GM21447 (cell line): ENCODE data around the gene STK39.
A peak's percentile ranks its signal among the peaks of the same experiment; 100 is the strongest.
"Not testable (repeated sequence)": the region's sequence is repeated elsewhere in the genome, so short reads cannot be mapped to it uniquely, and the experiment has no call there.

Experiments used
- ATAC-seq: cut with Tn5 transposase; IDR thresholded peaks from one replicate; pipeline ENCODE4 v1.9.1; 2021; ENCODE audit not compliant: unreplicated experiment

The STK39 gene

DNA sequence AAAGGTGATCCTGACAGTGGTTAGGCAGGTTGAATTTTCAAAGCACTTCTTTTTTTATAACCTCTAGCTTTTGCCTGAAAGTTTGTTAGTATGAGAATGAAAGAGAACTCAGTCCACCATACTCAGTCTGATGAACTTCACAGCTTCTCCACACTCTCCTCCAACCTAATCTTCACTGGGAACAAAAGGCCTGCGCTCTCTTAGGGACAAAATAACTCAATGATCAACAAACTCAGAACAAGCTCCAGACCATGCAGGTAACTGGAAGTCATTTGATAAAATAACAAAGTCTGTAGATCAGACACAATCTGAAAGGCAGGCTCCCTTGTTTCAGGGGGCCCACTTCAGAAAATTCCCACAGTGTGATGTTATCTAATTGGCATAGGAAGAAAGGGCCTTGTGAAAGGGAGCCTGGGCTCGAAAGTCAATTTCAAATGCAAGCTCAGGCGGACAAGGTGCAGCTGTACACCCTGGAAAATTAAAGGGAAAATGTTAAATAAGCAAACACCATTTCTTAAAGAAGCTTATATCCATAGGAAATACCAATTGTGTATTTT is 142.2 kb downstream of the STK39 start:
- no peak for ATAC-seq

DNA sequence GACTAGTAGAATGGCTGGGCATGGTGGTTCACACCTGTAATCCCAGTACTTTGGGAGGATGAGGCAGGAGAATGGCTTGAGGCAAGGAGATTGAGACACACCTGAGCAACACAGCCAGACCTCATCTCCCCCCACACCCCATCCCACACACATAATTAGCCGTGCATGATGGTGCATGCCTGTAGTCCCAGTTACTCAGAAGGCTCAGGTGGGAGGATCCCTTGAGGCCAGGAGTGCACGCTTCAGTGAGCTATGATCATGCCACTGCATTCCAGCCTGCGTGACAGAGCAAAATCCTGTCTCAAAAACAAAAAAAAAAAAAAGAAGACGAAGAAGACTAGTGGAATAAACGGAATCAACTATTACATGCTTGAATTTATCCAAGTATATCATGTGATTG is 150.0 kb downstream of the STK39 start:
- no peak for ATAC-seq

DNA sequence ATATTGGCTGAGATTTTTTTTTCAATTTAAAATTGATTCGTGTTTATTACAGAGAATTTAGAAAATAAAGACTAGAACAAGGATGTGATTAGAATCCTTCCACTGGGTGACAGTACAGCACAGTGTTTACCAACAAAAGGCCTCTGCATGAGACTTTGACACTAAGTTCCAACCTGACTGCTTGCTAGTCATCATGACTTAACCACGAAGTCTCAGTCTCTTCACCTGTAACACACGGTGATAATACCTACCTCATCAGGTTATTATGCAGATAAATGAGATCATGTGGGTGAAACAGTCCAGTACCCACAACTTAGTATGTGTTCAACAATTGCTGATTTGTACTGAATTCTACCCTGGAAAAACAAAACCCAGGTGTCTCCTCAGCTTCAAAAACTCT is 151.2 kb downstream of the STK39 start:
- no peak for ATAC-seq

DNA sequence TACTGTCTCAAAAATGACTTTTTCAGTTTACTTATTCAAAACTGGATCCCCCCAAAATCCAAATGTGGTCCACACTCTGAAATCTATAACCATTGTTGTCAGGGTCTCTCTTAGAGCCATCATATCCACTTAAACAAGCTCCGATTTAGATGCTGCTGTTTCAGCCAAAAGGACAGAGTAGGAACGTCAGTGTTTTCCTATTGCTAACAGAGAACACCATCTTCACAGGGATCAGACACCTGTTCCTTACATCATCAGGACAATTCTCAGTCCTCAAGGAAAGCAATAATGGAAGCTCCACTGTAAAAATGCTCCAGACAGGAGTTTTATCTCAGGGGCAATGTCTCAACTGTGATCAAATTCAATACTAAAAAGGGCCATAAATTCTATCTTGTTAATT is 155.4 kb downstream of the STK39 start:
- ATAC-seq: no peak

DNA sequence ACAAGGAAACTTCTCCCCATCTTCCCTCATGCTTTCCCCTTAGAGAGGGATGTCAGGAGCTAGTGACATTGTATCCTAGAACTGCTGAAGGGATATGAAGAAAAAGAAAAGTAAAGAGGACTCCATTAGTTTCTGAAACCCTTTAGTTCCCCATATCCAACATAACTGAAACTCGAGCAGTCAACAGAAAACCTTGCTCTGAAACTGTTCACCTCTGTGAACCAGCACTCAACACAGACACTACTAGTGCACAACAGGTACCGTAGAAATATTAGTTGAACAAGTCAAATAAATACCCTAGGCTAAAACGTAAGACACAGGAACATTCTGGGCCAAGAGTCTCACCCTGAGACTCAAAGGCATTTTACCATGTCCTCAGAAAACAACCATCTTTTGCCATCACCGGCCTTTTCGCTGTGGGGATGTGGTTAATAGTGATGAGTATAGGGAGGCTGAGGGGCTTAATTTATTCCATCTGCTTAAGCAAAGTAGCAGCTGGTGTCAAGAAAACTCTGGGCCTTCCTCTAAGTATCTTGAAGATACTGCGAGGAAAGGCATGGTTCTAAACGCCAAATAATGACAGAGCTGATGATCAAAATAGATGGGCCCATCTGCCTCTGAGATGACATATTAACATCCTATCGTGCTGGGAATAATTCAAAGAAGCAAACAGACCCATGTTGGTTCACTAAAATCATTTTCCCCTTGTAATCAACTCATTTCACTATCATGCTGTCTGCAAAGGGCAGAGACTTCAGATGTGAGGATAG is 156.8 kb downstream of the STK39 start:
- peak; percentile 88 for ATAC-seq

DNA sequence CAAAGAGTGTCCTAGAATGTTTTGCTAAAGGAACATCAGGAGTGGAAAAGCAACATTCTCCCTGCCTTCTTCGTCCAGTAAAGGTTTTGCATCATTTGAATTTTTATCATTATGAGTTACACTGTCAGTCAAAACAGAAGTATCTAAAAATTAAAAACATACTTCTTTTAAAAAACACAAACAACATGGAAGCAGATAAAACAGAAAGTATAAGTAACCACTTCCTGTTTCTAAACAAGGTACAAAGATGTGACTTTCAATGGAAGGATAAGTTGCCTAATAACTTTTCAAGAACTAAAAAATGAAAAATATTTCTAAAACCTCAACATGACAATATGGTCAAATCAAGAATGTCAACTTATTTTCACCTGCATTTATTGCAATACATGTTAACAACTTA is 158.2 kb downstream of the STK39 start:
- peak; percentile 67 for ATAC-seq

DNA sequence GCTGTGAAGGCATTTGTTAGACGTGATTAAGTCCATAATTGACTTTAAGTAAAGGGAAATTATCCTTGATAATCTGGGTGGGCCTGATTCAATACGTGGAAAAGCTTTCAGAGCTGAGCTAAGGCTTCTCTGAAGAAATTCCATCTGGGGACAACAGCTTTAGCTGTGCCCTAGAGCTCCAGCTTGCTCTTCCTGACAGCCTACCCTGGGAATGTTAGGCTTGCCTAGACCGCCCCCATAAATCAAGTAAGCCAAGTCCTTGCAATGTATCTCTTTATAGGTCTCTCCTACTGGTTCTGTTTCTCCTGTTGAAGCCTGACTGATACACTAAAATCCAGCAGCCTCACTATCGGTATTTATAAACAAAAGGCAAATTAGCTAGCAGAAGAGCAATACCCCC is 160.0 kb downstream of the STK39 start:
- ATAC-seq: no peak

DNA sequence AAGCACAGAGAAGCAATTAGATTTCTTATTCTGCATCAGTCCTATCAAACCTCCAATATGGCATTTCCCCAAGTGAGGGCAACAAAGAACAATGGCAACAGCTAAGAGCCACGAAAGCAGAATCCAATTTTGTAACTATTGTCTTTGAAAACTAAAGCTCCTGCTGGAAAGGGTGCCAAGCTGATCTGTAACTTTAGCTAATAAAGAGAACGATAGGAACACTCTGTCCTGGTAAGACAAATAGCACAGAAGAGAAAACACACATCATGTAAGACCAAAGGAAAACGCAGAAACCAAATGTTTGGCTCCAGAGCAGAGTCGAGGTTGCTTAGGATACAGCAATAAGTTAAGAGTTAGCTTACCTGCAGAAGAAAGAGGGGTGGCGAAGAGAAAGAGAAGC is 160.5 kb downstream of the STK39 start:
- no peak for ATAC-seq

DNA sequence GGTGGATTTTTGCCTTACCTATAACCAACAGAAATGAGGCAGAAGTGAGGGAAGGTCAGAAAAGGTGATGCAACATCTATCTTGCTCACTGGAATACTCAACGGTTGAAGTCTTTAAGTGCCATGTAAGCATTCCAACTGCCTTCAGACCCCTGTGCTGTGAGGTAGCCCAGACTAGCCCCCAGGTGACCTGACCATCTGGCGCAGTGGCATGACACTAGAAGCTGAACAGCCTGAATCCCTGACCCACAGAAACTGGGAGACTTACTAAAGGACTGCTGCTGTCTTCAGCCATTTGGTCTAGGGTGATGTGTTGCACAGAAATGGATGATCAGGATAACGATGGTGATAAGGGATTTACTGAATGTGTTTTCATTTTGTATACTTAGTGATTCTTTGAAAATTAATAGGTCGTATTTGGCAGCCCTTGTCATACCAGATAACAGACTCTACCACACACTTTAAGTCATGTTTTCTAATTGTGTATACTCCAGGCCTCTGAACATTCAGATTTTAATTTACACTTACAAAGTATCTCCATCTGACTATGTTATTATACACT is 161.5 kb downstream of the STK39 start:
- no peak for ATAC-seq

DNA sequence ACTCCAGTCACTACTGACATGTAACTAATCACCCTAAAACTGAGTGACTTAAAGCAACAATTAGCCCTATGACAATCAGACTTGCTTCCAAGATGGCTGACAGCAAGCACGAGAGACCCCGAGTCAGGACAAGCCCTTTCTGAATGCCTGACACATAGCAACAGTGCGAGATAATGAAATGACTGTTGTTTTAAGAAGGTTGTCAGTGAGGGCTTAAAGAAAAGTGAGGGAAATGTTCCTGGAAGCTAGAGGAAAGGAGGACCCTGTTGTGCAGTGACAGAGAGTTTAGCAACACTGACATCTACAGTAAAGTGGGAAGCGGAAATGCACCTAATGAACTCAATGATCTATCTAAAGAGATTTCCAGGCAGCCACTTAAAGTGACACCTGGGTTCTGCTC is 163.1 kb downstream of the STK39 start:
- ATAC-seq: no peak

DNA sequence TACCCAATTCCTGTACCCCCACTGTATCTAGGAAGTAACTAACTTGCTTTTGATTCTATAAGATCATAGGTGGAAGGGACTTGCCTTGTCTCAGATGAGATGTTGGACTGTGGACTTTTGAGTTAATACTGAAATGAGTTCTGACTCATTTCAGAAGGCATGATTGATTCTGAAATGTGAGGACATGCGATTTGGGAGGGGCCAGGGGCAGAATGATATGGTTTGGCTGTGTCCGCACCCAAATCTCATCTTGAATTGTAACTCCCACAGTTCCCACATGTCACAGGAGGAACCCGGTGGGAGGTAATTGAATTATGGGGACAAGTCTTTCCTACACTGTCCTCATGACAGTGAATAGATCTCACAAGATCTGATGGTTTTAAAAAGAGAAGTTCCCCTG is 165.9 kb downstream of the STK39 start:
- ATAC-seq: not testable (repeated sequence)

DNA sequence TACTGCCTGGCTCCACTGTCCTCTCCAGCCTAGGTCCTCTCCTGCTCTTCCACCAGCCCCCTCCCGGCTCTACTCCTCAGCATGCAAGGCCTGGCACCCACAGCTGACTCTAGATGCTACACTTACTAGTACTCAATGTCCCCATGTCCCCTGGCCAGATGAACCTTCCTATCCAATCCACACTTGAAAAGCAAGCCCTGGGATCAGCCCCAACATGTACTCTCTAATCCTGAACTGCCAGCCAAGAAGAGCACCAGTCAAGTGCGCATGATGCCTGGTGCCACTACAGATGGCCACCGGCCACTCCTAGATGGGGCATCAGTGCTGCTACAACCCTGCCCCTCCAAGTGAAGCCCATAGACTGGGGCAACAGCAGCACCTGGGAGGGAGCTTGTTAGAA is 168.2 kb downstream of the STK39 start:
- ATAC-seq: no peak

DNA sequence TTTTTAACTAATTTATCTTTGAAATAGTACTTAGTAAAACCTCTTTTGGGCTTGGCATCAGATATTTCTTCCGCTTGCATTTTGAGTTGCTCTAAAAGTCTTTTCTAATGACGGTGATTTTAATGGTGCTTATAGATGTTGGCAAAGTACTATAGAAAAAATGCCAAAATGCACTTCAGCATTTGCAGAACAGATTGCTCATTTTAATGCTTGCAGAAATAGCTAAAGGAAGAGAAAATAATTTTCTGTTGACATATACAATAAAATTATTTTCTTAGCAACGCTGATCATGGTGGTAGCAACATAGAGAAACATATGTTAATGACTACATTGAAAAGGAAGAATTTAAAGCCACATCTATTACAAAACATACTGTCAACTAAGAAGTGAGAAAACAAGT is 170.7 kb downstream of the STK39 start:
- ATAC-seq: no peak

DNA sequence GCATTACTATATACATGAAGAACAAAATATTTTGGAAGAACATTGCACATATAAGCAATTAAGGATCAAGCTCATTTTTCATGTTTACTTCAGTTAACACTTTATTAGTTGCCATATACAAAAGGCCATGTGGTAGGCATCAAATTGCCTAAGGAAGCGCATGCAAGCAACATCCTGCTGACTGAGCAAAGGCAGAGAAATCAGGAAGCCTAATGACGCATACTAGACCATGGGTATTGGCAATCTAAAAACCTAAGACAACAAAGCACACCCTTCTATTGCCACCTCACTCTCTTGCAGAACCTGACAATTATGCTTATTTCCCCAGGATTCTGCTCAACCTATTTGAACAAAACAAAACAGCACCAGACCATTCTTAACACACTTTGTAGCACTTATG is 171.9 kb downstream of the STK39 start:
- no peak for ATAC-seq

DNA sequence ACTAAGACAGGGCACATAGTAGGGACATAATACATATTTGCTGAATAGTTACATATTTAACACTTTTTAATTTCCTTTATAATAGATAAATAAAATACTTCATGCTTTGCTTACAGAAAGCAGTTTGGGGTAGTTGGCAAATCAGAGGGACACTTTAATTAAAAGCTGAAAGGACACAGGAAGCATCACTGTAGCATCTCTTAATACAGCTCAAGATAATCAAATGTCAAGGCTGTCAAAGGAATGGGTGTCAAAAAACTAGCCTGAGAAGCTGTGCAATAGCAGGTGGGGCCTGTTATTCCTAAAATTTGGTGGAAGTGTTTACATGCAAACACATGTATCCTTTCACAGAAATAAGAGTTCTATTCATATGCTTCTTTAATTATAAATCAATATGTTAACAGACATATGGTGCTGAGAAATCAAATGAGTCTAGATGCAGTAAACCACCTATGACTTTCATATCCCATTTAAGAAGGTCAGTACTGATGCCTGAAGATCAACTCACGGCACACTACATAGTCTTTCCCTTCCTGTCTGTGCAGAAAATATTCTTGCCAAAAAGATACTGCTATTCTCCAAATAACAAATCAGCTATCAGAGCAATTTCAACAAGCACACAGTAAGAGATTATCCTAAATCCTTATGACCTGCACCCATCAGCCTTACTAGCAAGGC is 174.6 kb downstream of the STK39 start:
- no peak for ATAC-seq

DNA sequence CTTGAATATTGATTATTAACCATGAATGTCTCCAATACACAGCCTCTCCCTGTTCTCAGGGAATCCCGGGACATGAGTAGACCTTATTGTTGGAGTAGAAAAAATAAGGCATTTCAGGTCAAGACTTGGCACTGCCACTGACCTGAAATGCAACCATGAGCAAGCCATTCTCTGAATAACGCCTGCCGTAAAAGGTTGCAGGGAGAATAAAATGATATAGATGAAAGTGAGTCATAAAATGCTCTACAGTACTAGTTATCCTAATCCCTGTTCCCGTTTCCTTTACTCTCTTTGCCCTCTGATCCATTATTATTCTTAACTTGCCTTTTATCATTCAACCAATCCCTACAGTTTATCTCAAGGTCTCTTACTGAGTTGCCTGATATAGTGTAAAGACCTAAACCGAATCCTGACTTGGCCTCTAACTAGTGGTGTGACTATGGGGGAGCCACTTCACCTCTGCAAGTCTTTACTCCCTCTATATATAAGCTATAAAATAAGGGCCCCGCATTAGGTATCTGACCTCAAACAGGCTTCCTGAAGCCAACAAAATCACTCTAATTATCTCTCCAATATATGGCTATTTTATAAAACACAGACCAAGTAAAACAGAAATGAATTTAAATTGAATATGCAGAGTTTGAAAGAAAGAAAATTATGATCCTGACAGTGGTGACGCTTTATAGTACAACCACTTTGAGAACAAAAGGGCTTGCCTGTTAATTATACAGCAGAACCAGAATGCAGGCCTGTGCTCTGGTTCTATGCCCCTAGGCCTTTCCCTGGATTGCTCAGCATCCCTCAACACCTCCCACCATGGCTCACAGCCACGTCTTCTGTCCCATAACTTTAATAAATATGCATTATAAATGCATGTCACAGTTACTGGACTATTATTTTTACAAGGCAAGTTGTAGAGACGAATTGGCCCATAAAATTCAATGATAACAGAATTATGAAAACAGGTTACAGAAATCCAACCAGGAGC is 183.1 kb downstream of the STK39 start:
- ATAC-seq: no peak

DNA sequence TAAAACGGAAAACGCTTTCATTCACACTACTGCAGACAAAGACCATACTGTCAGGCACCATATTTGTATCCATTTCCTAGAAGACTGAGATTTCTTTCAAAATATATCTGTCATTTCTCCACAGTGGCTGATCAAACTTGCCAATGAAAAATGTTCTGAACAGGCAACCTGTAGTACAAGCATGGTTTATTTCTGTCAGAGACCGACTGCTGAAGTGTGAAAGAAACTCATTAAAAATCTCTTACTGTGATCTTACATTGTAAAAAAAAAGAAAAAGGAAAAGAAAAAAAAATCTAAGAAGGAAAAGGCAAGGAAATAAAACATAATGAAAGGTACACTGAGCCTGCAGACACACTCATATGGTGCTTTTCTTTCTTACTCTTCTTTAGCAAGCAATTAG is 184.5 kb downstream of the STK39 start:
- ATAC-seq: no peak

DNA sequence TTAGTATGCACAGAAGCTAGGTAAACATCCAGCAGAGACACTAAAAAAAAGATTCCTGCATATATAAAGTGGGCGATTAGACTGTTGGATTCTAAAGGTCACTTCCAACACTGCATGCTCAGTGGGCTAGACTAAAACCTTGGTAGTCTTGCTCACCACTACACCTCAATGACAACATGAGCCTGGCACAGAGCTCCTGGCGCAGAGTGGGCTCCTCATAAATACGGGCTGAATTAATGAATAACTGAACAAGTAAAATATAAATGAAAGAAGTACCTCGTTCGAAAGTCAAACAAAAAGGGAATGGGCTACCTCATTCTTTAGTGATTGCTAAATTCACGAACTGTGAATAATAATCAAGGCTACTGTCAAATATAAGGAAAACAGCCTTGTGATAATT is 185.3 kb downstream of the STK39 start:
- no peak for ATAC-seq

DNA sequence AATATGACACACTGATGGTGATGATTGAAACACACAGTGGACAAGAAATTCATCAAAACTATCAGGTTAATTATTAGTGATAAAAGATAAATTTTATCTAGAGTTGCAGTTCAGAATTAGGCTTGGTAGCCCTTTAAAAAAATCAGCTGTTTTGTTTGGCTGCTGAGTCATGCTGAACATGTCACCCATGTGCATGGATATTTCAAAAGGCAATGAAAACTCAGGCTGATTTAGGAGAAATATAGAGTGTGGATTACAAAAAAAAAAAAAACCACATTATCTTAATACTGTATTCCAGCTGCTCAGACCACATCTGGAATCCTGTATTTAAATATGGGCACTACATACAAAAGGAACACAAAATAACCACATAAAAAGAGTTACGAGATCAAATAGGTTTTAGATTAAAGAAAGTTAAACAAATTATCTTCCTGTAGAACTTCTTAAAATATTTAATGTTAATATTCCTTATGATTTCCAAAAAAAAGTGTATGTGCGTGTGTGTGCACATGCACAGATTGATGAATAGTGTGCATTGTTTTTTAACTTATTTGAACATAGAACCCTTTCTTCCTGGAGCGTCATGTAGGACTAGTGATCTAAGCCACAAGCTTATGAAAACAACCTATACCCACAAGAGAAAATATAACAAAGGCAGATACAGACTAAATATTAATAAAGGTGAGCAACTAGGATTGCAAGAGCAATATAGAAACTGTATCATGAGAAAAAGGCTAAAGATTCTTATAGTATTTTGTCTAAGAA is 186.2 kb downstream of the STK39 start:
- no peak for ATAC-seq

DNA sequence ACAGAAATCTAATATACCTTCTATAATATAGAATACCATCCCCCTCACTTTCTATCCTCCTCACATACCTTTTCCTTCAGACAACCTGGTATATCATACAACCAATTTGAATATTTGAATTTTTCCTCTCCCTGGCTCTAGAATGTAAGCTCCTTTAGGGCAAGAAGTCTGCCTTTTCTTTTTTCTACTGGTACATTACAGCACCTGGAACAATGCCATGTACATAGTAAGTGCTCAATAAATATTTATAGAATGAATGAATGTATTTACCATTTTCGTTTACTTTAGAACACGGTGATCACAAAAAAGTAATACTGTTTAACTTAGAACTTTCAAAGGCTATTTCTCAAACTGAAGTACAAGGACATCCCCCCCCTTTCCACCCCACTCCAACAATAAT is 187.6 kb downstream of the STK39 start:
- ATAC-seq: no peak
